GM23338 (cell line): ENCODE data around the gene CNTNAP2. TPM values are rescaled to one million over a fixed set of nuclear protein-coding genes. Genes with fewer than 3 reads are reported as not detected.
A peak's percentile ranks its signal among the peaks of the same experiment; 100 is the strongest.

Experiments used
- ATAC-seq: fragments of 200-7000 bp; cut with Tn5 transposase; 3 replicates; pipeline ENCODE4 v1.9.1; 2020
- DNase-seq: peaks from one replicate; pipeline ENCODE4 v3.0.0-alpha.2; 2015; ENCODE audit warnings: low spot score
- H2AFZ ChIP-seq: fragments of 200-600 bp; sonication (generic); 2 replicates; pipeline ENCODE4 v1.8.0; 2016; ENCODE audit warnings: antibody characterized with exemption, mild to moderate bottlenecking, moderate library complexity
- H3F3A ChIP-seq: fragments of 200-600 bp; sonication (generic); replicated peaks from 2 replicates; pipeline ENCODE4 v1.8.0; 2017; ENCODE audit warnings: antibody characterized with exemption, mixed run types, low read depth
- H3K27ac ChIP-seq: fragments of 200-600 bp; sonication (generic); 2 replicates; pipeline ENCODE4 v1.6.1; 2016; ENCODE audit warnings: low read depth
- H3K27me3 ChIP-seq: fragments of 200-600 bp; sonication (generic); 2 replicates; pipeline ENCODE4 v1.8.0; 2016; ENCODE audit warnings: mild to moderate bottlenecking, mixed run types, moderate library complexity; ENCODE audit not compliant: insufficient read depth
- H3K36me3 ChIP-seq: fragments of 200-600 bp; sonication (generic); 2 replicates; pipeline ENCODE4 v1.8.0; 2016; ENCODE audit warnings: mild to moderate bottlenecking; ENCODE audit not compliant: insufficient read depth
- H3K4me1 ChIP-seq: fragments of 200-600 bp; sonication (generic); 2 replicates; pipeline ENCODE4 v1.8.0; 2016; ENCODE audit warnings: mild to moderate bottlenecking, moderate library complexity; ENCODE audit not compliant: insufficient read depth
- H3K4me2 ChIP-seq: fragments of 200-600 bp; sonication (generic); 2 replicates; pipeline ENCODE4 v1.7.1; 2017; ENCODE audit warnings: mixed run types
- H3K4me3 ChIP-seq: fragments of 200-600 bp; sonication (generic); 2 replicates; pipeline ENCODE4 v1.6.1; 2016; ENCODE audit warnings: mixed run types
- H3K79me2 ChIP-seq: fragments of 200-600 bp; sonication (generic); replicated peaks from 2 replicates; pipeline ENCODE4 v1.8.0; 2017; ENCODE audit warnings: mild to moderate bottlenecking; ENCODE audit not compliant: insufficient read depth
- H3K9me2 ChIP-seq: fragments of 200-600 bp; sonication (generic); 2 replicates; pipeline ENCODE4 v1.8.0; 2017; ENCODE audit not compliant: insufficient read depth
- H4K20me1 ChIP-seq: fragments of 200-600 bp; sonication (generic); replicated peaks from 2 replicates; pipeline ENCODE4 v1.8.0; 2017; ENCODE audit warnings: mild to moderate bottlenecking; ENCODE audit not compliant: insufficient read depth
- H3K27ac Mint-ChIP-seq: 2 replicates; pipeline ENCODE4 v1.8.0; 2020; ENCODE audit warnings: inconsistent platforms, mild to moderate bottlenecking, moderate library complexity, mixed read lengths
- H3K27me3 Mint-ChIP-seq: 3 replicates; pipeline ENCODE4 v1.8.0; 2022; ENCODE audit warnings: low read depth, mild to moderate bottlenecking, moderate library complexity, mixed read lengths, inconsistent platforms; ENCODE audit not compliant: insufficient read depth, poor library complexity
- H3K36me3 Mint-ChIP-seq: 3 replicates; pipeline ENCODE4 v1.8.0; 2021; ENCODE audit warnings: low read depth, mild to moderate bottlenecking, inconsistent platforms, moderate library complexity, mixed read lengths
- H3K4me1 Mint-ChIP-seq: 3 replicates; pipeline ENCODE4 v1.8.0; 2020; ENCODE audit warnings: mild to moderate bottlenecking, inconsistent platforms, mixed read lengths
- H3K4me3 Mint-ChIP-seq: 3 replicates; pipeline ENCODE4 v1.8.0; 2021; ENCODE audit warnings: moderate library complexity, mild to moderate bottlenecking, inconsistent platforms, mixed read lengths
- H3K9me3 Mint-ChIP-seq: 3 replicates; pipeline ENCODE4 v1.8.0; 2020; ENCODE audit warnings: moderate library complexity, mild to moderate bottlenecking, inconsistent platforms, mixed read lengths
- REST ChIP-seq: IDR thresholded peaks from one replicate; pipeline ENCODE4 v1.6.1; 2018; ENCODE audit warnings: antibody characterized with exemption; ENCODE audit not compliant: unreplicated experiment
- ZNF114 ChIP-seq: fragments of 250-450 bp; sonication (Bioruptor Pico); IDR thresholded peaks from 2 replicates; pipeline ENCODE4 v1.5.0; 2020; ENCODE audit warnings: mild to moderate bottlenecking, moderate library complexity
- ZNF462 ChIP-seq: fragments of 250-450 bp; sonication (Bioruptor Pico); IDR thresholded peaks from 2 replicates; pipeline ENCODE4 v1.5.0; 2020; ENCODE audit warnings: mild to moderate bottlenecking, moderate library complexity
- polyA plus RNA-seq: library from polyadenylated mRNA; unstranded; fragments of >200 nt; fragmentation: Nextera tagmentation; extraction: Ambion mirVana; gene quantifications from 2 replicates; pipeline ENCODE4 v1.2.1, GENCODE V29; 2016
- total RNA-seq: library from RNA; depleted of rRNA; stranded (reverse); fragments of >200 nt; shearing (Covaris generic); gene quantifications from 2 replicates; pipeline ENCODE4 v1.2.3, GENCODE V29; 2014

Gene CNTNAP2
- total and polyA plus RNA-seq, 2 experiments from 2014 or later: 38.2 to 61.3 TPM

- Histone ChIP-seq H3K4me1 (0 out of 2 replicates have a peak, but pooled peaks cover 7% of the 10 kb centered on the region), H4K20me1 (no peaks in the 10 kb centered on the region), H2AFZ (no peak overlapping the region), H3K27ac (no peak overlapping the region), H3K4me2 (no peak overlapping the region; the same call in 1 of the 2 replicates), H3K79me2 (no peaks in the 10 kb centered on the region), H3K4me3 (no peak overlapping the region), H3K36me3 (no peaks in the 10 kb centered on the region), H3K9me2 (no peaks in the 10 kb centered on the region), H3F3A (no peaks in the 10 kb centered on the region), H3K27me3 (no peaks in the 10 kb centered on the region)
- DNase-seq (peak; percentile 30), ATAC-seq (peak; percentile 83)
- Mint-ChIP-seq H3K27me3 (no peaks in the 10 kb centered on the region), H3K9me3 (no peaks in the 10 kb centered on the region; the same call in 2 of the 3 replicates), H3K4me3 (no peak overlapping the region), H3K36me3 (no peaks in the 10 kb centered on the region), H3K4me1 (peaks cover 31% of the 10 kb centered on the region), H3K27ac (no peak overlapping the region)
- TF ChIP-seq REST: no peak
- TF ChIP-seq ZNF462: peak; percentile 83
- 0 out of 2 replicates have a peak, but pooled peaks have one; percentile 19 for TF ChIP-seq ZNF114 (CRISPR knock-in tag)
Observed at GRCh38 chr7:146411975-146412374, 295.4 kb downstream of the CNTNAP2 start.
